NCI-H1048 (cell line): Measurements from ENCODE around the gene HMGB3.
"Not testable (repeated sequence)": the region's sequence is repeated elsewhere in the genome, so short reads cannot be mapped to it uniquely, and the experiment has no call there.

Experiments used
- DNase-seq: peaks from one replicate; lab custom pipeline; 2025; lab: John Stamatoyannopoulos, UW

Gene HMGB3

GRCh38 chrX:150977411-150978162 lies 5.5 kb upstream of the HMGB3 start:
- DNase-seq, result no peak

- DNase-seq, result no peak
Measured at GRCh38 chrX:150980186-150980585, 2.9 kb upstream of the HMGB3 start.

GRCh38 chrX:150980711-150981110 lies 2.4 kb upstream of the HMGB3 start:
- no peak for DNase-seq

- DNase-seq, result no peak
Measured at GRCh38 chrX:150982235-150982787, 824 bp upstream of the HMGB3 start.

- DNase-seq, result no peak
Measured at GRCh38 chrX:150983521-150984168, 510 bp downstream of the HMGB3 start.

GRCh38 chrX:150984169-150984824 lies 1.2 kb downstream of the HMGB3 start:
- no peak for DNase-seq

- DNase-seq, result not testable (repeated sequence)
Measured at GRCh38 chrX:150987687-150988086, 4.6 kb downstream of the HMGB3 start.

- no peak for DNase-seq
Measured at GRCh38 chrX:150989420-150989819, 6.3 kb downstream of the HMGB3 start.

GRCh38 chrX:150990910-150991309 lies 7.8 kb downstream of the HMGB3 start:
- no peak for DNase-seq

GRCh38 chrX:151000861-151001331 lies 17.8 kb downstream of the HMGB3 start:
- no peak for DNase-seq

- DNase-seq, result no peak
Measured at GRCh38 chrX:151004085-151004484, 20.9 kb downstream of the HMGB3 start.

- no peak for DNase-seq
Measured at GRCh38 chrX:151006410-151007109, 23.4 kb downstream of the HMGB3 start.

- no peak for DNase-seq
Measured at GRCh38 chrX:151009582-151009981, 26.4 kb downstream of the HMGB3 start.

GRCh38 chrX:151013164-151013743 lies 30.1 kb downstream of the HMGB3 start:
- DNase-seq, result no peak

GRCh38 chrX:151015684-151016083 lies 32.5 kb downstream of the HMGB3 start:
- DNase-seq, result no peak

- DNase-seq, result no peak
Measured at GRCh38 chrX:151019856-151020255, 36.7 kb downstream of the HMGB3 start.

- no peak for DNase-seq
Measured at GRCh38 chrX:151030845-151031244, 47.7 kb downstream of the HMGB3 start.

GRCh38 chrX:151031391-151031975 lies 48.3 kb downstream of the HMGB3 start:
- no peak for DNase-seq

- no peak for DNase-seq
Measured at GRCh38 chrX:151039351-151039750, 56.2 kb downstream of the HMGB3 start.
